GM19455 (cell line): ENCODE results near the gene RAPGEF4.

Experiments
- ATAC-seq: cut with Tn5 transposase; IDR thresholded peaks from one replicate; pipeline ENCODE4 v1.9.1; 2021; ENCODE audit not compliant: unreplicated experiment

Gene RAPGEF4

GRCh38 chr2:172928756-172929155 lies 193.1 kb downstream of the RAPGEF4 start:
- no peak for ATAC-seq

GRCh38 chr2:172929644-172930043 lies 194.0 kb downstream of the RAPGEF4 start:
- no peak for ATAC-seq

GRCh38 chr2:172930871-172931255 lies 195.2 kb downstream of the RAPGEF4 start:
- ATAC-seq, result no peak

GRCh38 chr2:172931256-172931894 lies 195.7 kb downstream of the RAPGEF4 start:
- no peak for ATAC-seq

GRCh38 chr2:172931918-172932520 lies 196.4 kb downstream of the RAPGEF4 start:
- no peak for ATAC-seq

GRCh38 chr2:172937884-172938712 lies 202.5 kb downstream of the RAPGEF4 start:
- no peak for ATAC-seq

- ATAC-seq, result no peak
Observed at GRCh38 chr2:172938713-172939375, 203.2 kb downstream of the RAPGEF4 start.

GRCh38 chr2:172943539-172943938 lies 207.9 kb downstream of the RAPGEF4 start:
- ATAC-seq, result no peak

GRCh38 chr2:172944022-172944793 lies 208.6 kb downstream of the RAPGEF4 start:
- no peak for ATAC-seq

- ATAC-seq, result no peak
Observed at GRCh38 chr2:172944794-172945509, 209.3 kb downstream of the RAPGEF4 start.

- ATAC-seq, result no peak
Observed at GRCh38 chr2:172945510-172945850, 209.8 kb downstream of the RAPGEF4 start.

GRCh38 chr2:172947461-172948153 lies 212.0 kb downstream of the RAPGEF4 start:
- no peak for ATAC-seq

- no peak for ATAC-seq
Observed at GRCh38 chr2:172949522-172949921, 213.9 kb downstream of the RAPGEF4 start.

GRCh38 chr2:172950565-172950964 lies 214.9 kb downstream of the RAPGEF4 start:
- no peak for ATAC-seq

GRCh38 chr2:172951554-172951953 lies 215.9 kb downstream of the RAPGEF4 start:
- no peak for ATAC-seq

GRCh38 chr2:172953411-172953810 lies 217.8 kb downstream of the RAPGEF4 start:
- ATAC-seq, result no peak

- ATAC-seq, result no peak
Observed at GRCh38 chr2:172953970-172954852, 218.6 kb downstream of the RAPGEF4 start.

- no peak for ATAC-seq
Observed at GRCh38 chr2:172955587-172955986, 219.9 kb downstream of the RAPGEF4 start.

GRCh38 chr2:172957734-172958133 lies 222.1 kb downstream of the RAPGEF4 start:
- ATAC-seq, result no peak
